ENCODE data around the gene CHPF2.

Gene CHPF2

GRCh38 chr7:151232091-151232916 is at the start of gene CHPF2:
Gene CHPF2 (plus strand): TSS chr7:151232483. CDS start chr7:151234012, 1,529 bp downstream.
- peak; percentile 97 for DNase-seq

GRCh38 chr7:151185762-151186639 is 46.3 kb upstream of the CHPF2 start:
- DNase-seq: peak; percentile 22

- DNase-seq: no peak
Measured at GRCh38 chr7:151186640-151187408, 45.5 kb upstream of the CHPF2 start, which contains the start of gene ASB10. Gene ASB10 (minus strand): TSS chr7:151187250. CDS start chr7:151187130, 120 bp downstream.

- DNase-seq: no peak
Measured at GRCh38 chr7:151187409-151188251, 44.7 kb upstream of the CHPF2 start.

GRCh38 chr7:151188252-151188542 is 44.1 kb upstream of the CHPF2 start:
- no peak for DNase-seq

- DNase-seq: no peak
Measured at GRCh38 chr7:151189038-151189437, 43.2 kb upstream of the CHPF2 start.

- DNase-seq: no peak
Measured at GRCh38 chr7:151191544-151191943, 40.7 kb upstream of the CHPF2 start.

GRCh38 chr7:151192002-151192539 is 40.2 kb upstream of the CHPF2 start:
- DNase-seq: no peak

GRCh38 chr7:151193203-151193978 is 38.9 kb upstream of the CHPF2 start:
- no peak for DNase-seq

GRCh38 chr7:151194188-151194587 is 38.1 kb upstream of the CHPF2 start:
- DNase-seq: no peak

GRCh38 chr7:151195616-151196450 is 36.5 kb upstream of the CHPF2 start:
- no peak for DNase-seq

- DNase-seq: no peak
Measured at GRCh38 chr7:151197932-151198331, 34.4 kb upstream of the CHPF2 start.

- no peak for DNase-seq
Measured at GRCh38 chr7:151198945-151199848, 33.1 kb upstream of the CHPF2 start.

GRCh38 chr7:151201344-151201743 is 30.9 kb upstream of the CHPF2 start:
- no peak for DNase-seq

- DNase-seq: no peak
Measured at GRCh38 chr7:151201751-151202150, 30.5 kb upstream of the CHPF2 start.

GRCh38 chr7:151202836-151203235 is 29.4 kb upstream of the CHPF2 start:
- no peak for DNase-seq

GRCh38 chr7:151204383-151205032 is 27.8 kb upstream of the CHPF2 start:
- DNase-seq: no peak

GRCh38 chr7:151205730-151206129 is 26.6 kb upstream of the CHPF2 start:
- no peak for DNase-seq

Measured in activated effector memory CD4-positive, alpha-beta T cell treated with anti-CD3 and anti-CD28 coated beads, Interleukin-2, amount 50 U/mL, for 16 hours (primary cell).